Mononuclear cell (primary cell): ENCODE measurements around the gene DGKA. TPM values are rescaled to one million over a fixed set of nuclear protein-coding genes. Genes with fewer than 3 reads are reported as not detected.
"Not testable (repeated sequence)": the region's sequence is repeated elsewhere in the genome, so short reads cannot be mapped to it uniquely, and the experiment has no call there.

ENCODE experiments used
- H3K27me3 ChIP-seq: 2 replicates; pipeline ENCODE4 v1.6.0; 2011; ENCODE audit warnings: low read length, control low read depth; ENCODE audit not compliant: insufficient read depth
- H3K4me1 ChIP-seq: 2 replicates; pipeline ENCODE4 v1.5.1; 2011; ENCODE audit warnings: mild to moderate bottlenecking, low read length, control low read depth; ENCODE audit not compliant: insufficient read depth
- H3K4me3 ChIP-seq: 2 replicates; pipeline ENCODE4 v1.5.1; 2011; ENCODE audit warnings: mild to moderate bottlenecking, low read length, moderate library complexity
- H3K9me3 ChIP-seq: 2 replicates; pipeline ENCODE4 v1.5.1; 2011; ENCODE audit warnings: low read depth, mild to moderate bottlenecking, control low read depth, low read length
- total RNA-seq: library from RNA; depleted of rRNA; stranded (reverse); fragments of >200 nt; gene quantifications from one replicate; pipeline ENCODE4 v1.2.3, GENCODE V29; 2012

The DGKA gene
- total RNA-seq, 1 donor = 329 TPM

DNA sequence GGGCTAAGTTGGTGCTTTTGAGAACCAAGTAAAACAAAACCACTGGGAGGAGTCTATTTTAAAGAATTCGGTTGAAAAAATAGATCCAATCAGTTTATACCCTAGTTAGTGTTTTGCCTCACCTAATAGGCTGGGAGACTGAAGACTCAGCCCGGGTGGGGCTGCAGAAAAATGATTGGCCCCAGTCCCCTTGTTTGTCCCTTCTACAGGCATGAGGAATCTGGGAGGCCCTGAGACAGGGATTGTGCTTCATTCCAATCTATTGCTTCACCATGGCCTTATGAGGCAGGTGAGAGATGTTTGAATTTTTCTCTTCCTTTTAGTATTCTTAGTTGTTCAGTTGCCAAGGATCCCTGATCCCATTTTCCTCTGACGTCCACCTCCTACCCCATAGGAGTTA is 41.1 kb downstream of the DGKA start:
- no peaks in the 10 kb centered on the region for H3K9me3 ChIP-seq
- no peak overlapping the region for H3K4me3 ChIP-seq
- H3K27me3 ChIP-seq = no peaks in the 10 kb centered on the region
- peaks cover 48% of the 10 kb centered on the region for H3K4me1 ChIP-seq

DNA sequence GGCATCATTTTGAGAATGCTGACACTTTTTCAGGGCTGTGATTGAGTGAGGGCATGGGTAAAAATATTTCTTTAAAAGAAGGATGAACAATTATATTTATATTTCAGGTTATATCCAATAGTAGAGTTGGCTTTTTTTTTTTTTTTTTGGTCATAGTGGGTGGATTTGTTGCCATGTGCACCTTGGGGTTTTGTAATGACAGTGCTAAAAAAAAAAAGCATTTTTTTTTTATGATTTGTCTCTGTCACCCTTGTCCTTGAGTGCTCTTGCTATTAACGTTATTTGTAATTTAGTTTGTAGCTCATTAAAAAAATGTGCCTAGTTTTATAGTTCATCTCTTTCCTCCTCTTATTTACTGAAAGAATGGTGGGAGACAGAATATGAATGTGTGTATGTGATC is 41.5 kb downstream of the DGKA start:
- Histone ChIP-seq H3K4me1 (peaks cover 48% of the 10 kb centered on the region), H3K27me3 (no peaks in the 10 kb centered on the region), H3K4me3 (peak overlapping the region; percentile 85), H3K9me3 (no peaks in the 10 kb centered on the region)

DNA sequence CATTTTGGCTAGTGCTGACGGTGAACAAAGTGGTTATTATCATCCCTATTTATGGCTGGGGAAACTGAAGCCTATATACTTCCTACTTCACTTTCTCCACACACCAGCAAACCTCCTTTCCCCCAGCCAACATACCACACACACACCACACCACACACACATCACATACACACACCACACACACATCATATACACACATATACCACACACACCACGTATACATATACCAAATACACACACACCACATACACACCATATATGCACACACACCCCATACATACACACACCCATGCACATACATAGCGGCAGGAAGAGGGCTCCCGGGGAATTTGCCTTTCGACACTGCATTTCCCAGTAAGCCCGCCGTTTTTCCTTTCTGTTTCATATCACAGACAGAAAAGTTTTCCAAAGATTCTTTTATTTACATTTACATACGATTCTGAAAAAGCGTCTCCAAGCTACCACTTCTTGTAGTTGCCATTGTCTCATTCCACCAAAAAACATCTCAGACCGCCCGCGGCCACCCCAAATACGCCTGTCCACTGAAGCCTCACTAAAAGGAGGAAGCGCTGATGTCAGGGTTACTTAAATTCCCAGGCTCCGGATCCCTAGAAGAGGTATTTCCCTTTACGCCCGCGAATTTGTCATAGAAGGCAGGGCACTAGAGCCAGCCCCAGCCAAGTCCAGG is 42.1 kb downstream of the DGKA start:
- Histone ChIP-seq H3K9me3 (no peaks in the 10 kb centered on the region), H3K4me3 (peak overlapping the region; percentile 85), H3K27me3 (no peaks in the 10 kb centered on the region), H3K4me1 (peaks cover 49% of the 10 kb centered on the region)

DNA sequence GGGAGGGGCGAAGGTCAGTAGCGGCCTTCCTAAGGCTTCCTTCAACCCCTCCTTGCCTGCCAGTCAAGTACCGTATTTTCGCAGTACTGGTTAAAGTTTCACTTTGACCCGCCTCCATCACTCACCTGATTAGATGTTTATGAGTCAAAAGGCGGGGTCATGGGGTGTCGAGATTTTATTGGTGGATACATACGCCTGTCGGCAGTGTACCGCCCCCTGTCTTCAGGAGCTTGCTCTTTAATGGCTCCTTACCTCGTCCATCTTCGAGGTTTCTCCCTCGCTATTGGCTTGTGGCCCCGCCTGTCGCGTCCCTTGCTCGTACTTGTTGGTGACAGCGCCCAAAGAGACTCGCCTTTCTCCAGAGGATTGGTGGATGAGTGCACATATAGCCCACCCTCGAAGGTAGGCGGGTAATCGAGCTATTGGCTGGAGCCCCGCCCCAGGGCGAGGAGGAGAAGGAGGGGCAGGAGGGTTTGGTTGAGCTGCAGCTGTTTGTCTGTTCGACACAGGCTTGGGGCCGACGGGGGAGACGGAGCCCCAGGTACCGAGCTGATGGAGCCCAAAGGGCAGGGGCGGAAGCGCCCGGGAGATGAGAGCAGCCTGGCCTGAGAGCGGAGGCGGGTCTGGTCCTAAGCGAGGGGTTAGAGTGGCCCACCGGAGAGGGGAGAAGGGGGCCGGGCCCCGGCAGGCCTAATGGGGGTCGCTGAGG is 42.8 kb downstream of the DGKA start, which contains the start of gene RAB5B:
Gene RAB5B (plus strand): TSS at position 480 of the 709 bp plus-strand sequence. CDS start 12,883 bp downstream, outside the sequence.
- Histone ChIP-seq H3K4me3 (peak within 1 kb of the TSS; percentile 85), H3K9me3 (no peaks in the 10 kb centered on the region), H3K27me3 (no peaks in the 10 kb centered on the region)

GRCh38 chr12:55974308-55974730 is 43.4 kb downstream of the DGKA start:
- H3K27me3 ChIP-seq = no peaks in the 10 kb centered on the region
- peaks cover 52% of the 10 kb centered on the region for H3K4me1 ChIP-seq
- peak overlapping the region; percentile 85 for H3K4me3 ChIP-seq
- H3K9me3 ChIP-seq = no peaks in the 10 kb centered on the region

More for the DNA sequence above, 42.8 kb downstream of the DGKA start, which contains the start of gene RAB5B:
- H3K4me1 ChIP-seq = peaks cover 52% of the 10 kb centered on the region

- Histone ChIP-seq H3K4me3 (no peak overlapping the region), H3K27me3 (no peaks in the 10 kb centered on the region), H3K9me3 (no peaks in the 10 kb centered on the region), H3K4me1 (peaks cover 53% of the 10 kb centered on the region)
Observed at GRCh38 chr12:55978393-55978792, 47.4 kb downstream of the DGKA start.

DNA sequence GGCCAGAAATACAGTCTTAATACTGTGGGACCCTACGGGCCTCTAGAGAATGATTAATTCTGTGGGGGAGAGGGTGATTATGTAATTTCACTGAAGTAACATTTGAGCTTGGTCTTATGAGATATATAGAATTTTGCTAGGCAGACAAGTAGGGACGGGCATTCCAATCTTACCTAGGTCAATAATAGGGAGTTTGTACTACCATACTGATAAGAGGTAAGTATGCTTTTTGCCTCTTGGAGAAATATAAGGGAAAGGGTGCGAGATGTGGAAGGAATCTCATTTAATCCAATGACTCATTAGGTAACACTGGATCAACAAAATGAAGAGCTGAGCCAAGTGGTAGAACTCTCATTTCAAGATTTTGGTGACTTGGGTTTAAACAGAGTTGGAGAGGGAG is 48.1 kb downstream of the DGKA start:
- no peak overlapping the region for H3K4me3 ChIP-seq
- H3K27me3 ChIP-seq = no peaks in the 10 kb centered on the region
- no peaks in the 10 kb centered on the region for H3K9me3 ChIP-seq
- peaks cover 59% of the 10 kb centered on the region for H3K4me1 ChIP-seq

DNA sequence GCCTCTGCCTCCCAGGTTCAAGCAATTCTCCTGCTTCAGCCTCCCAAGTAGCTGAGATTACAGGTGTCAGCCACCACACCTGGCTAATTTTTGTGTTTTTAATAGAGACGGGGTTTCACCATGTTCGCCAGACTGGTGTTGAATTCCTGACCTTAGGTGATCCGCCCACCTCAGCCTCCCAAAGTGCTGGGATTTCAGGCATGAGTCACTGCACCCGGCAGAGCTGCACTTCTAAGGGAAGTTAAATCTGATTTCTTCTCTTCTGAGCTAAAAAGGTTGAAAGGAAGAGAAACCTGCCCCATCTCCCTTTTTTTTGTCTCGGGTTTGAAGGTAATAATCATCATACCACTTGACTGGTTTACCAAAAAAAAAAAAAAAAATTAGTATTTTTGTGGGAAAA is 50.9 kb downstream of the DGKA start:
- not testable (repeated sequence) for H3K4me3 ChIP-seq, H3K27me3 ChIP-seq, H3K9me3 ChIP-seq
- H3K4me1 ChIP-seq = peaks cover 41% of the 10 kb centered on the region

DNA sequence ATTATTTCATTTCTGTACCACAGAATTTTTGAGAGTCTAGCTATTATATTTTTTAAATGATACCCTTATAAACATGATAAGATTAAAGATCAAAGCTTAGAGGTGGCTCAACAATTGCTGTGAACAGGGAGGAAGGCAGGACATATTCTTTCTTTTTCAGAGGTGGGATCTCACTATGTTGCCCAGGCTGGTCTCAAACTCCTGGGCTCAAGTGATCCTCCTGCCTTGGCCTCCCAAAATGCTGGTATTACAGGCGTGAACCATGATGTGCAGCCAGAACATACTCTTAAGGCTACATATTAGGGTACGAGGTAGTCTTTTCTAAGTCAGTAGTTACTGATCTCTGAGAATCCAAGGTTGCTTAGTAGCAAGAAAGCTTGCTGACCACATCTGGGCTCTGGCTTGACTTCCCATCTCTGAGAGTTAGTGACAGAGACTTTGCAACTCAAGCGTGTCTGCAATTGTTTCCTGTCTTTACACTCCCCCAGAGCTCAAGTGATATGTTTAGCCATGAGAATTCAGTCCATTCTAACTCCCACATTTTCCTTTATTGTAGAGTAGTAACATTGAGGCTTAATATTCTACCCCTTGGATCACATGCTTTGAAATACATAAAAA is 51.5 kb downstream of the DGKA start:
- Histone ChIP-seq H3K9me3 (no peaks in the 10 kb centered on the region), H3K4me3 (no peak overlapping the region), H3K27me3 (no peaks in the 10 kb centered on the region), H3K4me1 (peaks cover 36% of the 10 kb centered on the region)

GRCh38 chr12:55983232-55983842 is 52.4 kb downstream of the DGKA start:
- Histone ChIP-seq H3K4me1 (peaks cover 28% of the 10 kb centered on the region), H3K4me3 (no peak overlapping the region), H3K9me3 (no peaks in the 10 kb centered on the region), H3K27me3 (no peaks in the 10 kb centered on the region)

DNA sequence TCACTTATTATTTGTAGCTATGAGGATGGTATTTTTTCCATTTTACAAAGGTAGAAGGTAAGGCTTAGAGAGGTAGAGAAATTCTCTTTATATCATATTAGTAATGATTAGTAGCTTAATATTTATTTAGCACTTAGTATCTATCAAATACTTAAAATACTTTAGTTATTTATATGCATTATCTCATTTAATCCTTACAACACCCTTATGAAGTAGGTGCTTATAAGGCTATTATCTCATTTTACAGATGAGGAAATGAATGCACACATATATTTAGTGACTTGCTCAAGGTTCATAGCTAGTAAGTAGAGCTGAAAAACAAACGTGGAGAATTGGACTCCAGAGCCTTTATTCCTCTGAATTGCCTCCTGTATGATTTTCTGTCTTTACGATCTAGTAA is 53.9 kb downstream of the DGKA start:
- peaks cover 27% of the 10 kb centered on the region for H3K4me1 ChIP-seq
- H3K9me3 ChIP-seq = no peaks in the 10 kb centered on the region
- H3K4me3 ChIP-seq = no peak overlapping the region
- no peaks in the 10 kb centered on the region for H3K27me3 ChIP-seq

- no peaks in the 10 kb centered on the region for H3K9me3 ChIP-seq
- H3K27me3 ChIP-seq = no peaks in the 10 kb centered on the region
- peaks cover 27% of the 10 kb centered on the region for H3K4me1 ChIP-seq
- H3K4me3 ChIP-seq = no peak overlapping the region
Observed at GRCh38 chr12:55985341-55985740, 54.4 kb downstream of the DGKA start.

DNA sequence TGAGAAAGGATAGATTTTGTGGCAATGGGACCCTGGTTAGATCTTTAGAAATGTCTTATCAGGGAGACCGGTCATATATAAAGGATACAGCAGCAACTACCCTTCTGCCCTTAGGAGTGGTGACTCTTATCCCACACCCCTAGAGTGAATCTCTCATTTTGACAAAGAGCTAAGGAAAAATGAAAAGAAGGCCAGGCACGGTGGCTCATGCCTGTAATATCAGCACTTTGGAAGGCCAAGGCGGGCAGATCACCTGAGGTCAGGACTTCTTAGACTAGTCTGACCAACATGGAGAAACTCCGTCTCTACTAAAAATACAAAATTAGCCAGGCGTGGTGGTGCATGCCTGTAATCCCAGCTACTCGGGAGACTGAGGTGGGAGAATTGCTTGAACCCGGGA is 55.0 kb downstream of the DGKA start:
- H3K4me1 ChIP-seq = peaks cover 27% of the 10 kb centered on the region
- not testable (repeated sequence) for H3K9me3 ChIP-seq, H3K27me3 ChIP-seq, H3K4me3 ChIP-seq

DNA sequence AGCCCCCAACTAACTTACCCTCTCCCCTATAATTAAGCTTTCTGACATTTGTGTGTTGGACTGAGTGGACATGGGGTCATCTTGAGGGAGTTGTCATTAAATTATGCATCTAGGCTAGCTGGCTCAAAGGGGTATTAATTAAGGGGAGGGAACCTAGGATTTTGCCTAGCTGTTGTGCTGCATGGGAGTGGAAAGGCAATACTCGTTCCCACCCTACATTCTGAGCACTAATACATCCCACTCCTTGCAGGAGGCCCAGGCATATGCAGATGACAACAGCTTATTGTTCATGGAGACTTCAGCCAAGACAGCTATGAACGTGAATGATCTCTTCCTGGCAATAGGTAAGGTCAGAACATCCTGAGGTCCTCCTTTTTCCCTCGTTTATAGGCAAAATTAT is 60.1 kb downstream of the DGKA start:
- H3K9me3 ChIP-seq = no peaks in the 10 kb centered on the region
- no peaks in the 10 kb centered on the region for H3K27me3 ChIP-seq
- H3K4me1 ChIP-seq = peaks cover 3% of the 10 kb centered on the region
- no peak overlapping the region for H3K4me3 ChIP-seq

DNA sequence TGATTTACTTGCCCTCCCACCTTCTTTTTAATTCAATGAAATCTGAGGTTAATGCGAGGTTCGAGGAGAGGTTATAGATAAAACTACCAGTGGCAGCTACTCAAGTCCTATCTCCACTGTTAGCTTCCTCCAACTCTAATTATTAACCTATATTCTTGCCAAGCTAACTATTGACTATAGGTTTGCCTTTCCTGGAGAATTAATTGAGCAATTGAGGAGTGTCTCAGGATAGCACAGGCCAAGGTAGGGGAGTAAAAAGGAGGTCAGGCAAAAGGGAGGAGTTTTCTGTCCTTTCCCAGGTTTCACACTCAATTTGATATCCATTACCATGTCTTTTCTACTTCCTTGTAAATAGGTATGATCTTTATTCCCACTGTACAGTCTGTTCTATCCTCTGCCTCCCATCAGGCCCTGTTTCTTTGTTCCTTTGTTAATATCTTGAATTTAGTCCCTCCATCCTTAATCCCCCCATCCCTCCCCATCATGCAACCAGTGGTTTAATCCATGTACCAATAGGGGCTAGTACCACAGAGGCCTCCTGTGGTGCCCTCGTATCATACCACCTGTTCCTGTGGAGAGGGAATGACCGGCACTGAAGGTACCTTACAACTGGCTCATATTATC is 62.4 kb downstream of the DGKA start:
- Histone ChIP-seq H3K4me3 (no peak overlapping the region), H3K27me3 (no peaks in the 10 kb centered on the region), H3K9me3 (no peaks in the 10 kb centered on the region), H3K4me1 (peaks cover 24% of the 10 kb centered on the region)
